HL-60 (cell line): ENCODE measurements around the gene DCP2.

Experiments used
- DNase-seq, 2 experiments: peaks; one replicate each; pipeline ENCODE4 v3.0.0-alpha.2; 2010 to 2020; ENCODE audit warnings: low read depth in 1 of 2, low spot score in 1 of 2
- H3K27ac ChIP-seq: fragments of 250-450 bp; sonication (Bioruptor Pico); replicated peaks from 2 replicates; pipeline ENCODE4 v1.5.1; 2020; ENCODE audit warnings: mild to moderate bottlenecking, moderate library complexity
- H3K27me3 ChIP-seq: fragments of 250-450 bp; sonication (Bioruptor Pico); 2 replicates; pipeline ENCODE4 v1.5.1; 2021; ENCODE audit warnings: mild to moderate bottlenecking, moderate library complexity; ENCODE audit not compliant: insufficient read depth, poor library complexity, severe bottlenecking
- H3K4me3 ChIP-seq: replicated peaks from 2 replicates; pipeline ENCODE4 v1.5.1; 2011; ENCODE audit warnings: mild to moderate bottlenecking, control low read depth, low read length; ENCODE audit not compliant: insufficient read depth
- CTCF ChIP-seq: IDR thresholded peaks from one replicate; pipeline ENCODE4 v1.5.1; 2011; ENCODE audit warnings: low read length, control low read depth, inconsistent platforms; ENCODE audit not compliant: insufficient read depth
- GABPA ChIP-seq: IDR thresholded peaks from 2 replicates; pipeline ENCODE4 v1.6.1; 2012; ENCODE audit warnings: low read depth
- POLR2AphosphoS5 ChIP-seq: IDR thresholded peaks from 2 replicates; pipeline ENCODE4 v1.6.1; 2012; ENCODE audit warnings: low read depth
- REST ChIP-seq: IDR thresholded peaks from 2 replicates; pipeline ENCODE4 v1.6.1; 2012; ENCODE audit warnings: low read depth; ENCODE audit not compliant: insufficient replicate concordance
- SPI1 ChIP-seq: IDR thresholded peaks from 2 replicates; pipeline ENCODE4 v1.6.1; 2012; ENCODE audit warnings: low read depth, mild to moderate bottlenecking, borderline replicate concordance

DCP2 gene

GRCh38 chr5:113050721-113051382 lies 74.3 kb downstream of the DCP2 start:
- H3K27me3 ChIP-seq = no peaks in the 10 kb centered on the region
- DNase-seq = no peak
- no peak overlapping the region for H3K27ac ChIP-seq
- TF ChIP-seq SPI1 = no peak
- TF ChIP-seq POLR2AphosphoS5 = no peak
- TF ChIP-seq CTCF = no peak
- no peak for TF ChIP-seq REST
- no peak for TF ChIP-seq GABPA
- H3K4me3 ChIP-seq = no peak overlapping the region

DNA sequence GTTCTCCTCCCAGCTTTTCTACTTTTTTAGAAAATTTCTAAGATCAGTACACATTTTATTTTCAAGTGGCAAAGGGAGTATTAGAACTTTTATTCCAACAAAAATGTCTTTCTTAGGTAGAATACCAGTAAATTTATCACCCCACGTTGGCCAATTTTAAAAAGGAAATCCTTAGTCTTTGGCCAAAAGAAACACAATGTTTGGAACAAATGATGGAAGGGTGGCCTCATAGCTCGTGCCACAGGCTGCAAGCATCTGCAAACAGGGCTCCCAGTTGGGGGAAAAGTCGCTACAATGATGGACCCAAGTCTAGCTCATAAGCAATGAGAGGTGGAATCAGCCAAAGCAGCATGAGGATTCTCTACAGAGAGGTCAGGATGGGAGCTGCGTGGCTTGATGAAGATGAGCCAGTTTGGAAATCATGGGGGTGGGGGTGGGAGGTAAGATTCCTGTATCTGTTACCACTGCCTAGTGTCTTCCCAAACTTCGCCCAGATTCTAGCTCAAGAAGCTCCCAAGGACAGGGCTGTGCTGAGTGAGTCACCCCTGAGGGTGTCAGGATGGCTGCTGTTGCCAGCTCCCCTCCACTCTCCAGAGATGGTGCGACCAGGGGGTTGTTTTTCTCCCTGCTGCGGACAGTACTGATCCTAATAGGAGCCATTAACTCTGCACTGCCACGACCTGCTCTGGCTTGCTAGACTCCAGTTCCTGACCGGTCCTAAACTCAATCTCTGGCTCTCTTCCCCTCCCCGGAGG lies 75.6 kb downstream of the DCP2 start:
- TF ChIP-seq REST = no peak
- TF ChIP-seq SPI1 = no peak
- TF ChIP-seq GABPA = no peak
- TF ChIP-seq CTCF = no peak
- no peak for TF ChIP-seq POLR2AphosphoS5
- Histone ChIP-seq H3K4me3 (no peak overlapping the region), H3K27me3 (no peaks in the 10 kb centered on the region), H3K27ac (no peak overlapping the region)
- DNase-seq = no peak

- TF ChIP-seq REST (no peak), CTCF (no peak), POLR2AphosphoS5 (no peak), GABPA (no peak), SPI1 (no peak)
- Histone ChIP-seq H3K4me3 (no peak overlapping the region), H3K27ac (no peak overlapping the region), H3K27me3 (no peaks in the 10 kb centered on the region)
- DNase-seq = no peak
Measured at GRCh38 chr5:113053511-113053995, 77.0 kb downstream of the DCP2 start.
